NT2/D1 (cell line): ENCODE data around the gene PHKB.

ENCODE experiments used
- DNase-seq: peaks from one replicate; pipeline ENCODE4 v3.0.0-alpha.2; 2011; ENCODE audit warnings: low read depth, low spot score
- H3K27me3 ChIP-seq: 2 replicates; pipeline ENCODE4 v1.6.0; 2011; ENCODE audit warnings: mild to moderate bottlenecking; ENCODE audit not compliant: insufficient read length, insufficient read depth
- H3K36me3 ChIP-seq: 2 replicates; pipeline ENCODE4 v1.6.1; 2011; ENCODE audit warnings: mild to moderate bottlenecking, low read length, mixed read lengths; ENCODE audit not compliant: insufficient read depth, insufficient read length
- H3K4me1 ChIP-seq: 2 replicates; pipeline ENCODE4 v1.5.1; 2011; ENCODE audit not compliant: insufficient read depth, insufficient read length
- H3K4me3 ChIP-seq: 2 replicates; pipeline ENCODE4 v1.5.1; 2011; ENCODE audit warnings: low read depth; ENCODE audit not compliant: insufficient read length
- H3K9ac ChIP-seq: 2 replicates; pipeline ENCODE4 v1.6.0; 2011; ENCODE audit warnings: low read depth; ENCODE audit not compliant: insufficient read length
- H3K9me3 ChIP-seq: 2 replicates; pipeline ENCODE4 v1.5.1; 2011; ENCODE audit warnings: mild to moderate bottlenecking, low read length; ENCODE audit not compliant: insufficient read depth
- SUZ12 ChIP-seq: IDR thresholded peaks from 2 replicates; pipeline ENCODE4 v1.6.1; 2011; ENCODE audit not compliant: insufficient read length, insufficient read depth; ENCODE audit errors: extremely low read depth
- YY1 ChIP-seq: IDR thresholded peaks from 2 replicates; pipeline ENCODE4 v1.6.1; 2011; ENCODE audit not compliant: insufficient read length, insufficient read depth
- ZNF274 ChIP-seq: IDR thresholded peaks from 2 replicates; pipeline ENCODE4 v1.6.1; 2011; ENCODE audit warnings: mild to moderate bottlenecking, low read depth, low read length

The PHKB gene

DNA sequence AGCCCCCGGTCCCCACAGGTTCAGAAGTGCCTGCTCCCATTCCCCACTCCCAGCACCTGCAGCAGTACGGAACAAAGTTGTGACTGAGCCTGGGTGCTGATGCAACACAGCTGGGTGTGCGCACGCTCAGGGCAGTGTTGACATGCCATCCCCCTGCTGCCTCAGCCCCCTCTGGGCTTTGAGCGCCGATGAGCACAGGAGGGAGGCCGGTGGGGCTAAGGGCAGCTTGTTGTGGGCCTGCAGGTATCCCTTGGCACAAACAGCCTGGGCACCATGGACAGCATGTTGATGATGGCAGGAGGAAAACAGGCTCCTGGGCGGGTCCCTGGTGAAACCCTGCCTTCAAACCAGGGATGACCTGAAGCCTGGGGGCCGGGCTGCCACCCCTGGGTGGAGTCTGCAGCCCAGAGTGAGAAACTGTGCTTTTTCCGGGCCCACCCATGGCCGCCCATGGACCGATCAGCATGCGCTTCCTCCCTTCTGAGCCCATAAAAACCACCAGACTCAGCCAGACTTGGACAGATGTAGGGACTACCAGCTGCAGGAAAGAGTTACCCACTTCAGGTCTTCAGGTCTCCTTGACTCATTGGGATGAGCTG lies 175.5 kb downstream of the PHKB start:
- H3K36me3 ChIP-seq: peaks cover 3% of the 10 kb centered on the region
- H3K9ac ChIP-seq: no peak overlapping the region
- no peaks in the 10 kb centered on the region for H3K9me3 ChIP-seq
- no peak for TF ChIP-seq SUZ12
- no peak for TF ChIP-seq ZNF274
- no peak for TF ChIP-seq YY1
- no peaks in the 10 kb centered on the region for H3K27me3 ChIP-seq
- H3K4me1 ChIP-seq: no peaks in the 10 kb centered on the region
- H3K4me3 ChIP-seq: no peak overlapping the region
- DNase-seq: no peak

DNA sequence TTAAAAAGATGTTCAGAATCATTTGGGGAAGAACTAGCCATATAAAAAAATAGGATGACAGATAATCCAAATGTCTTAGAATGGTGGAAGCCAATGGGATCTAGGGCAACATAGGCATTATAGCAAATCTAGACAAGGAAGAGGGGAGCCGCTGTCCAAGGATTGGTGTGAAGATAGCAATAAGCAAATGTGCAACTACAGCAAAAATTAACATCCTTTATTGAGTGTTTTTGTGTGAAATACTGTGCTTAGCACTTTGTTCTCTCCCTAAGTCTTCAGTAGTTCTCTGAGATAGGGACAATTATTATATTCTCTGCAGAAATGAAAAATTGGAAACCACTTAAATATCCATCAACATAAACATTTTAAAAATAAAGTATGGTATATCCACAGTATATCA lies 177.0 kb downstream of the PHKB start:
- no peaks in the 10 kb centered on the region for H3K9me3 ChIP-seq
- no peaks in the 10 kb centered on the region for H3K27me3 ChIP-seq
- no peaks in the 10 kb centered on the region for H3K4me1 ChIP-seq
- DNase-seq: no peak
- H3K9ac ChIP-seq: no peak overlapping the region
- TF ChIP-seq YY1: no peak
- no peak for TF ChIP-seq ZNF274
- TF ChIP-seq SUZ12: no peak
- peaks cover 3% of the 10 kb centered on the region for H3K36me3 ChIP-seq
- H3K4me3 ChIP-seq: no peak overlapping the region

DNA sequence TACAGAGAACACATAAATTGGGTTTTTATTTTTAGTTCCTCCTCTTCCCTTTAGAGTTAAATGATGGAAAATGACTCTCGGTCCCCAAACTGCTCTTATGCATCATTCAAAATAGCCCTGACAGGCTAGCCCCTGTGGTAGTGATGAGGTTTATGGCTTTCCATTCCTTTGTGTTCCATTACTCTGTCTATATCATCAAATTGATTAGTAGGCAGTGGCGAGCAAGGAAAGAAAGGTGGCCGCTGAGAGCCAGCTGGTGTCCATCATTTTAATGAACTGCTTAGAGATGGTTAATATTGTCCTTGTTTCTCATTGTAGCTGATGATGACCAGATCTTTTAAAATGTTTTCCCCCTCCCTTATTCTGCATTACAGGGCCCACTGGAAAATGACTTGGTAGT lies 179.5 kb downstream of the PHKB start:
- Histone ChIP-seq H3K4me1 (no peaks in the 10 kb centered on the region), H3K36me3 (peaks cover 3% of the 10 kb centered on the region), H3K27me3 (no peaks in the 10 kb centered on the region), H3K4me3 (no peak overlapping the region), H3K9me3 (no peaks in the 10 kb centered on the region), H3K9ac (no peak overlapping the region)
- DNase-seq: no peak
- TF ChIP-seq ZNF274 (no peak), SUZ12 (no peak), YY1 (no peak)

DNA sequence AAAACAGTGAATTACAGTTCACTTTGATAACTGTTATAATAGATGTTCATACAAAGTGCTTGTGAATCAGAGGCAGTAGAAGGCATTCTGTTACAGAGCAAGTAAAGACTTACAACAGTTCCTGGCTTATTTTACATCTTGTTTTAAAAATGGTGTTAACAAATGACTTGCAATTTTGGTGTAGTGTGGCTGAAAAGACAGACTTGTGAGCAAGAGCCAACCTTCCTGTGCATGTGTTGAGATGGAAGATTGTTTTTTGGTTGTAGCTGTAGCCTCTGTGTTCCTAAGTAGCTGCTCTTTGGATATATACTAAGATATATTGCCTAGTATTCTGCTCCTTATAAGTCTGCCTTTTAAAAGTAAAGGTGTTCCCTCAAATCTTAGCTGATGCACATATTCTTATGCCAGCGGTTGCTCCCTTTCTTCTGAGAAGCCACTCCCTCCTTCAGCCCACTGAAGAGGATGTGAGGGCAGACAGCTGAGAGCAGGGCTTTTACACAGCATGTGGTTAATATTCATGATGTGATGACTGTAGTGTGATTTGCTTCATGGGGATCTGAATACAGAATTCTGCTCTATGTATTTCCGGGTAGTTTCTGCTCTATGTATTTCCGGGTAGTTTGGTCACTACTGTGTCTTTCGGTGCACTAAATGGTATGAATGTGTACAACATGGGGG lies 182.3 kb downstream of the PHKB start:
- TF ChIP-seq YY1 (no peak), SUZ12 (no peak), ZNF274 (no peak)
- H3K9me3 ChIP-seq: no peaks in the 10 kb centered on the region
- peaks cover 2% of the 10 kb centered on the region for H3K36me3 ChIP-seq
- H3K4me3 ChIP-seq: no peak overlapping the region
- H3K9ac ChIP-seq: no peak overlapping the region
- no peaks in the 10 kb centered on the region for H3K27me3 ChIP-seq
- DNase-seq: no peak
- no peaks in the 10 kb centered on the region for H3K4me1 ChIP-seq

DNA sequence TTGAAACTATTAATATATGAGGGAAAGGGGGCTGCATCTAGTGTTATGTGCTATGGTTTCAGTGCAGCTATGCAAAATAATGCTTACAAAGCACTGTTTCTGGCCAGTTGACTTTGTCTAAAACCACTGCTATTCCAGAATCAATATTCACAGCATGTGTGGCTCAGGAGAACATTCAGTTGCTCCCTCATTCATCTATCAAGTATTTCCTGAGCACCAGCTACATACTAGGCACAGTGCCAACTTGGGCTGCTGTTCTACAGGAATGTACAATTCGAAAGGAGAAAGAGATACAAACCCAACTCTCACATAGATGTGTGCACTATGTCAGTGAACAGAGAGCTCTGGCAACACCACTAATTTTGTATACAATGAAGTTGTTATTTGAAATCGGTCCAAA lies 183.0 kb downstream of the PHKB start:
- Histone ChIP-seq H3K9me3 (no peaks in the 10 kb centered on the region), H3K4me3 (no peak overlapping the region), H3K9ac (no peak overlapping the region), H3K27me3 (no peaks in the 10 kb centered on the region), H3K36me3 (peaks cover 3% of the 10 kb centered on the region), H3K4me1 (no peaks in the 10 kb centered on the region)
- TF ChIP-seq YY1 (no peak), ZNF274 (no peak), SUZ12 (no peak)
- DNase-seq: no peak

DNA sequence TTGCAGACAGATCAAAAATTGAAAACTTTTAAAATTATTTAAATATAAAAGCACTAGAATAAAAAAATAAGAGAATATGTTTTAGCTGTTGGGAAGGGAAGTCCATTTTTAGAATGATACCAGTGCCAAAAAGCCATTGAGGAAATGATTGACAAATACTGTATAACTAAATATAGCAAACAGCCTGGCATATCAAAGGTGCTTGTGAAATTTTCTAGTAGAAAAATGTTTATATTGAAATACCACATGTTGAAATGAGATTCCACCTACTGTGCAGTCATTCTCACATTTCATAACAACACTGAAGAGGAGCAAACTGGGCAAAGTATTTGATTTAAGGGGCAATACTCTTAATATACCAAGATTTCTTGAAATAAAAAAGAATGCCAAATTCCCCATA lies 183.5 kb downstream of the PHKB start:
- Histone ChIP-seq H3K4me3 (no peak overlapping the region), H3K9me3 (no peaks in the 10 kb centered on the region), H3K9ac (no peak overlapping the region), H3K4me1 (no peaks in the 10 kb centered on the region), H3K36me3 (peaks cover 3% of the 10 kb centered on the region), H3K27me3 (no peaks in the 10 kb centered on the region)
- DNase-seq: no peak
- no peak for TF ChIP-seq YY1
- no peak for TF ChIP-seq ZNF274
- TF ChIP-seq SUZ12: no peak

DNA sequence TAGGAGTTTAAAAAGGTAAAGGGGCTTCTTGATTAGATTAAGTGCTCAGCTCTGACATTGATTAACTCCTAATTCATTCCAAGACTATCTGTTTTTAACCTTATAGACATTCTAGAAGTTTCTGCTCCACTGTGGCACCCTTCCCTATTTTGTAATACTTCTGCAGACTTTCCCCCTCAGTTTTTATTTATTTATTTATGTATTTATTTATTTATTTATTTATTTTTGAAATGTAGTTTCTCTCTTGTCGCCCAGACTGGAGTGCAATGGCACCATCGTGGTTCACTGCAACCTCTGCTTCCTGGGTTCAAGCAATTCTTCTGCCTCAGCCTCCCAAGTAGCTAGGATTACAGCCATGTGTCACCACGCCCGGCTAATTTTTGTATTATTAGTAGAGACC lies 185.8 kb downstream of the PHKB start:
- no peak for DNase-seq

More for the DNA sequence above, 185.8 kb downstream of the PHKB start:
- Histone ChIP-seq H3K4me1 (no peaks in the 10 kb centered on the region), H3K36me3 (peaks cover 3% of the 10 kb centered on the region), H3K9me3 (no peaks in the 10 kb centered on the region), H3K27me3 (no peaks in the 10 kb centered on the region), H3K4me3 (no peak overlapping the region), H3K9ac (no peak overlapping the region)
- TF ChIP-seq ZNF274 (no peak), SUZ12 (no peak), YY1 (no peak)
